Stomach (tissue), 4 donors: ENCODE data around the gene MYADM.

Experiments used
- CTCF ChIP-seq, 7 experiments: fragments of 450-650 bp in 4 of 7; fragments of 200-600 bp in 3 of 7; sonication (generic) in 3 of 7; IDR thresholded peaks; one replicate each; pipeline ENCODE4 v1.5.1; 2016 to 2019; ENCODE audit warnings: antibody characterized with exemption in 7 of 7, control low read depth in 2 of 7, mild to moderate bottlenecking in 1 of 7
- EP300 ChIP-seq: sonication (generic); formaldehyde crosslinking; IDR thresholded peaks from one replicate; pipeline ENCODE4 v1.6.1; 2017; ENCODE audit warnings: antibody characterized with exemption
- POLR2A ChIP-seq, 4 donors: fragments of 450-650 bp; IDR thresholded peaks; one replicate each; pipeline ENCODE4 v1.6.1; 2016; ENCODE audit warnings: antibody characterized with exemption in 4 of 4, control low read depth in 2 of 4, mild to moderate bottlenecking in 1 of 4, moderate library complexity in 1 of 4

GRCh38 chr19:53873773-53874605, 6.3 kb downstream of the MYADM start:
- TF ChIP-seq CTCF (IDR thresholded peaks at IDR 0.05) (no peak), POLR2A (IDR thresholded peaks at IDR 0.05) (no peak), EP300 (no peak)
